PC-9 (cell line): ENCODE measurements around the gene GLT8D1. TPM values are rescaled to one million over a fixed set of nuclear protein-coding genes. Genes with fewer than 3 reads are reported as not detected.

ENCODE experiments used
- BruUV-seq: library from RNA; stranded (reverse); fragments of 400-500 nt; replicated peaks from 2 replicates; lab custom pipeline; 2021; lab: Mats Ljungman, UMichigan
- CTCF ChIA-PET: fragments of 300-600 bp; sonication (Branson Sonifier 250); formaldehyde crosslinking; loops from one replicate; lab custom pipeline; 2022; ENCODE audit warnings: antibody characterized with exemption; lab: Charles Lee
- POLR2A ChIA-PET: fragments of 300-600 bp; sonication (Branson Sonifier 250); formaldehyde crosslinking; loops from one replicate; lab custom pipeline; 2022; ENCODE audit warnings: antibody characterized with exemption; ENCODE audit not compliant: unreplicated experiment; lab: Charles Lee
- DNase-seq, 2 experiments: peaks; one replicate each; pipeline versions ENCODE4 v3.0.0 to v3.0.0-alpha.2; 2015 to 2022; ENCODE audit warnings: mixed read lengths in 1 of 2
- H2AFZ ChIP-seq: fragments of 200-600 bp; sonication (generic); 2 replicates; pipeline ENCODE4 v1.8.1; 2017; ENCODE audit warnings: antibody characterized with exemption
- H3F3A ChIP-seq: fragments of 200-600 bp; sonication (generic); 2 replicates; pipeline ENCODE4 v1.8.1; 2017; ENCODE audit warnings: antibody characterized with exemption, mild to moderate bottlenecking, low read depth; ENCODE audit not compliant: insufficient read depth
- H3K27ac ChIP-seq: fragments of 200-600 bp; sonication (generic); 2 replicates; pipeline ENCODE4 v1.6.1; 2016; ENCODE audit warnings: mixed run types
- H3K27me3 ChIP-seq: fragments of 200-600 bp; sonication (generic); 2 replicates; pipeline ENCODE4 v1.6.1; 2016; ENCODE audit warnings: low read depth, mixed run types; ENCODE audit not compliant: insufficient read depth
- H3K36me3 ChIP-seq: fragments of 200-600 bp; sonication (generic); 2 replicates; pipeline ENCODE4 v1.6.1; 2016; ENCODE audit warnings: low read depth, mixed run types
- H3K4me1 ChIP-seq: fragments of 200-600 bp; sonication (generic); replicated peaks from 2 replicates; pipeline ENCODE4 v1.6.1; 2016; ENCODE audit warnings: mixed run types; ENCODE audit not compliant: insufficient read depth
- H3K4me2 ChIP-seq: fragments of 200-600 bp; sonication (generic); 2 replicates; pipeline ENCODE4 v1.6.1; 2017; ENCODE audit warnings: mixed run types
- H3K4me3 ChIP-seq: fragments of 200-600 bp; sonication (generic); 2 replicates; pipeline ENCODE4 v1.6.1; 2016; ENCODE audit warnings: mixed run types
- H3K79me2 ChIP-seq: fragments of 200-600 bp; sonication (generic); 2 replicates; pipeline ENCODE4 v1.6.1; 2017; ENCODE audit warnings: low read depth, mixed run types
- H3K9me2 ChIP-seq: fragments of 200-600 bp; sonication (generic); 2 replicates; pipeline ENCODE4 v1.8.1; 2017; ENCODE audit warnings: mild to moderate bottlenecking; ENCODE audit not compliant: insufficient read depth
- H3K9me3 ChIP-seq: fragments of 200-600 bp; sonication (generic); 2 replicates; pipeline ENCODE4 v1.8.1; 2016; ENCODE audit warnings: low read depth; ENCODE audit not compliant: insufficient read depth
- H4K20me1 ChIP-seq: fragments of 200-600 bp; sonication (generic); 2 replicates; pipeline ENCODE4 v1.8.1; 2017; ENCODE audit not compliant: insufficient read depth
- EZH2 ChIP-seq: fragments of 200-600 bp; sonication (generic); IDR thresholded peaks from 2 replicates; pipeline ENCODE4 v1.8.0; 2017; ENCODE audit warnings: antibody characterized with exemption, low read depth
- intact Hi-C: fragments of 100-400 bp; cut with micrococcal nuclease; formaldehyde crosslinking; loops from one replicate; pipeline ENCODE4 v1.10.0; 2022; ENCODE audit not compliant: unreplicated experiment
- total RNA-seq: library from RNA; stranded (reverse); gene quantifications from 2 replicates; pipeline ENCODE4 v1.2.3, GENCODE V29; 2021
- TF ChIP-seq, protein P1 (sequence below): fragments of 200-600 bp; sonication (generic); conservative IDR thresholded peaks from 2 replicates; pipeline ENCODE4 v1.6.1; 2017; ENCODE audit warnings: mixed run types, antibody characterized with exemption, mild to moderate bottlenecking, moderate library complexity

Gene GLT8D1
- total RNA-seq, 1 experiment from 2014 or later: 48.6 TPM

DNA sequence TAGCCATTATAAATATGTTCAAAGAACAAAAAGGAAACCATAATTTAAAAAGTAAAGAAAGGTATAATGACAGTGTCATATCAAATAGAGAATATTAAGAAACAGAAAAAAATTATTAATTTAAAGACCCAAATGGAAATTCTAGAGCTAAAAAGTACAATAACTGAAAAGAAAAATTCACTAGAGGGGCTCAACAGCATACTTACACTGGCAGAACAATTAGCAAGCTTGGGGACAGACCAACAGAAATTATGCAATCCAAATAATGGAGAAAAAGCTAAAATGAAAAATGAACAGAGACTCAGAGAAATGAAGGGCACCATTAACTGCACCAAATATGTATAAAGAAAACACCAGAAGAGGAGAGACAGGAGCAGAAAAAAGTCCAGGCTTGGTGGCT is 14.0 kb upstream of the GLT8D1 start:
- Histone ChIP-seq H3F3A (peaks cover 3% of the 10 kb centered on the region; the same call in 1 of the 2 replicates), H3K4me3 (no peak overlapping the region), H3K27me3 (no peaks in the 10 kb centered on the region), H3K9me3 (no peaks in the 10 kb centered on the region), H3K9me2 (no peaks in the 10 kb centered on the region), H2AFZ (no peak overlapping the region), H3K4me2 (no peak overlapping the region), H3K4me1 (no peaks in the 10 kb centered on the region), H3K79me2 (no peaks in the 10 kb centered on the region), H3K36me3 (no peaks in the 10 kb centered on the region), H3K27ac (no peak overlapping the region), H4K20me1 (no peaks in the 10 kb centered on the region)
- TF ChIP-seq, protein P1, sequence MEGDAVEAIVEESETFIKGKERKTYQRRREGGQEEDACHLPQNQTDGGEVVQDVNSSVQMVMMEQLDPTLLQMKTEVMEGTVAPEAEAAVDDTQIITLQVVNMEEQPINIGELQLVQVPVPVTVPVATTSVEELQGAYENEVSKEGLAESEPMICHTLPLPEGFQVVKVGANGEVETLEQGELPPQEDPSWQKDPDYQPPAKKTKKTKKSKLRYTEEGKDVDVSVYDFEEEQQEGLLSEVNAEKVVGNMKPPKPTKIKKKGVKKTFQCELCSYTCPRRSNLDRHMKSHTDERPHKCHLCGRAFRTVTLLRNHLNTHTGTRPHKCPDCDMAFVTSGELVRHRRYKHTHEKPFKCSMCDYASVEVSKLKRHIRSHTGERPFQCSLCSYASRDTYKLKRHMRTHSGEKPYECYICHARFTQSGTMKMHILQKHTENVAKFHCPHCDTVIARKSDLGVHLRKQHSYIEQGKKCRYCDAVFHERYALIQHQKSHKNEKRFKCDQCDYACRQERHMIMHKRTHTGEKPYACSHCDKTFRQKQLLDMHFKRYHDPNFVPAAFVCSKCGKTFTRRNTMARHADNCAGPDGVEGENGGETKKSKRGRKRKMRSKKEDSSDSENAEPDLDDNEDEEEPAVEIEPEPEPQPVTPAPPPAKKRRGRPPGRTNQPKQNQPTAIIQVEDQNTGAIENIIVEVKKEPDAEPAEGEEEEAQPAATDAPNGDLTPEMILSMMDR: no peak
- no peak for TF ChIP-seq EZH2
- ChIA-PET CTCF (no interaction called here), POLR2A (no interaction called here)
- intact Hi-C loops: no loop called here
- DNase-seq: no peak
- no TSS peak for BruUV-seq

DNA sequence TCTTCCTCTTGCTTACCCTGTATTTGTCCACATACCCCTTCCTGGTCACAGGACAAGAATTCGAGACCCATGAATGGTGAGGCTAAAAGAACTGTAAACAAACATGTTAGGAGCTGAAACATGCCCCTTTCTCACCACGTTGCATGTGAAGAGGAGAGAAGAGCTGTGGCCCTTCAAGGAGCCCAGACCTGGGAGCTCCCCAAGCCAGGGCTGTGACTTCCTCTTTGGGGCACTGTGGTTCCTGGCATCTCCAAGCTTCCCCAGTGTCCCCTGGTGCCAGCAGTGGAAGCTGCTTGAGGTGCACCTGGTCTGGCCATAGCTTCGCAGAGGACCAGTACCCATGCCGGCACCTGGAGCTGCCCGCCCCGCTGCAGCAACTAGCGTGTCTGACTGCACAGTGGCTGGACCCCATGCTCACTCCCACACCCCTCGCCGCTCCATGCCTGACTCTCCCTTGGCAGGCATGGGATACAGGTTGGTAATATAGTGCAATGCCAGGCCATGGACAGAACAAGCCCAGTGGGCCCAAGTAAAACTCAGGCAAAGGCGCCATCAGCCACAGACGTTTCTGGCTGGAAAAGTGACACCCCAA is 10.2 kb upstream of the GLT8D1 start:
- BruUV-seq: no TSS peak
- TF ChIP-seq EZH2: no peak
- TF ChIP-seq, protein P1: no peak
- Histone ChIP-seq H3K4me2 (no peak overlapping the region), H3F3A (peaks cover 11% of the 10 kb centered on the region; the same call in 1 of the 2 replicates), H3K79me2 (no peaks in the 10 kb centered on the region), H4K20me1 (no peaks in the 10 kb centered on the region), H3K27ac (no peak overlapping the region), H3K36me3 (no peaks in the 10 kb centered on the region), H3K9me2 (no peaks in the 10 kb centered on the region), H2AFZ (no peak overlapping the region), H3K27me3 (no peaks in the 10 kb centered on the region), H3K4me3 (no peak overlapping the region), H3K9me3 (no peaks in the 10 kb centered on the region), H3K4me1 (no peaks in the 10 kb centered on the region)
- DNase-seq: no peak
- CTCF ChIA-PET: no interaction called here
- POLR2A ChIA-PET: no interaction called here
- intact Hi-C loops: no loop called here

DNA sequence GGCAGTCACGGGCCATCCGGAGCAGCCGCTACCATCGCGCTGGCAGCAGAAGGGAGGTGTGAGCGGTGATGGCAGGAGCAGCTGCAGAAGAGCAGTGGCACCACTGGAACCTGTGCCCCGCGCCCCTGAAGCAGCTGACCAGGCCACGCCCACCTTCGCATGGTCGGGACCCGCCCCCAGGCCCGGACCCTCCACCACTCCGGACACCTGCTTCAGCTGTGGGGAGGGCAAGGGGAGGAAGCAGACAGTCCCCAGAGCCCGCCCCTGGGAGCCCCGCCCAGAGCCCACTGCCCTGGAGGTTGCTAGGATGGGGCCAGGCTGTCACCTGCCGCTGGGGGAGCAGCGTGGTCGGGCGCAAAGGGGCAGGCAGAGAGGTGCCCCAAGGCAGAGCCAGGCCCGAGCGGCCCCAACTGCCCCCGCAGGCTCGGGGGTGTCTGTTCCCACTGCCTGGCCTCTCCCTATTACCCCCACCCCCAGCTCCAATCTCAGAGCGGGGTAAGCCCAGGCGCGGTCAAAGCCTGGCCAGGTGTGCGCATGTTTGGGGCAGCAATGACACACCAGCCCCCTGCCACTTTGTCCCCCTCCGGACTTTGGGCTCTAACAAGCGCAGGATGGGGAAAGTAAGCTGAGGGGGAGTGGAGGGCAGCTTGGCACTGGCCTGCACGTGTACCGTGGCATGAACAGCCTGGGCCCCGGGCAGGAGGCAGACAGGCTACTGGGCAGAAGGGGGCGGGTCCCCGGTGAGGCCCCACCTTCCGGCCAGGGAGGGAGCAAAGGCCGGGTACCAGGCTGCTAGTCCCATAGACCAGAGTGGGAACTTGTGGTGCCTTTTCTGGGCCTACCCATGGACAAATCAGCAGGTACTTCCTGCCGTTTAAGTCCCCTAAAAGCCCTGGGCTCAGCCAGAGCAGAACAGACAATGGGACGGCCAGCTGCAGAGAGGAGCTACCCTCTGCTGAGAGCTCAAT is 9.0 kb upstream of the GLT8D1 start:
- Histone ChIP-seq H3K4me2 (no peak overlapping the region), H3K4me1 (no peaks in the 10 kb centered on the region), H3K9me2 (no peaks in the 10 kb centered on the region), H2AFZ (no peak overlapping the region), H3K79me2 (no peaks in the 10 kb centered on the region), H3K4me3 (no peak overlapping the region), H3F3A (peaks cover 13% of the 10 kb centered on the region; the same call in 1 of the 2 replicates), H3K27me3 (no peaks in the 10 kb centered on the region), H3K27ac (no peak overlapping the region), H3K36me3 (no peaks in the 10 kb centered on the region), H4K20me1 (no peaks in the 10 kb centered on the region), H3K9me3 (no peaks in the 10 kb centered on the region)
- BruUV-seq: no TSS peak
- TF ChIP-seq, protein P1: no peak
- TF ChIP-seq EZH2: no peak
- DNase-seq: no peak
- intact Hi-C loops: no loop called here
- CTCF ChIA-PET: no interaction called here
- POLR2A ChIA-PET: no interaction called here
